CD4-positive, alpha-beta memory T cell (primary cell): ENCODE measurements around the gene SLAMF9. TPM values are rescaled to one million over a fixed set of nuclear protein-coding genes. Genes with fewer than 3 reads are reported as not detected.

Experiments
- CTCF ChIA-PET: fragments of 350-600 bp; sonication (Branson Sonifier 250); formaldehyde crosslinking; loops from one replicate; lab custom pipeline; 2021; ENCODE audit warnings: inconsistent platforms; ENCODE audit not compliant: partially characterized antibody; lab: Charles Lee
- POLR2A ChIA-PET: fragments of 350-600 bp; sonication (Branson Sonifier 250); formaldehyde crosslinking; loops from one replicate; lab custom pipeline; 2021; ENCODE audit not compliant: partially characterized antibody; lab: Charles Lee
- DNase-seq, 5 donors: peaks; one replicate each; pipeline versions ENCODE4 v3.0.0 to v3.0.0-alpha.2; 2020 to 2022; ENCODE audit warnings: mixed read lengths in 1 of 5
- H3K27ac ChIP-seq: one replicate; pipeline ENCODE4 v1.7.0; 2013; ENCODE audit warnings: low read depth, low read length
- H3K27me3 ChIP-seq: 2 replicates; pipeline ENCODE4 v1.7.0; 2013; ENCODE audit warnings: mild to moderate bottlenecking, low read length, moderate library complexity; ENCODE audit not compliant: insufficient read depth
- H3K36me3 ChIP-seq: 2 replicates; pipeline ENCODE4 v1.7.0; 2013; ENCODE audit warnings: mild to moderate bottlenecking, low read length, moderate library complexity; ENCODE audit not compliant: insufficient read depth
- H3K4me1 ChIP-seq: 2 replicates; pipeline ENCODE4 v1.7.0; 2013; ENCODE audit warnings: mild to moderate bottlenecking, low read length, moderate library complexity; ENCODE audit not compliant: insufficient read depth
- H3K4me3 ChIP-seq, 2 donors: one replicate each; pipeline ENCODE4 v1.7.0; 2013; ENCODE audit warnings: low read length in 2 of 2, mild to moderate bottlenecking in 1 of 2
- H3K9me3 ChIP-seq, 2 donors: one replicate each; pipeline ENCODE4 v1.7.0; 2013; ENCODE audit warnings: low read length in 2 of 2, control low read depth in 1 of 2; ENCODE audit not compliant: control insufficient read depth in 1 of 2
- H3K27ac Mint-ChIP-seq, 7 donors: one replicate each; pipeline ENCODE4 v1.8.0; 2020 to 2021; ENCODE audit warnings: mixed read lengths in 7 of 7, mild to moderate bottlenecking in 6 of 7, inconsistent platforms in 3 of 7, moderate library complexity in 3 of 7
- H3K27me3 Mint-ChIP-seq, 2 donors: one replicate each; pipeline ENCODE4 v1.8.0; 2020 to 2021; ENCODE audit warnings: mixed read lengths in 2 of 2
- H3K36me3 Mint-ChIP-seq, 2 donors: one replicate each; pipeline ENCODE4 v1.8.0; 2020 to 2021; ENCODE audit warnings: mixed read lengths in 2 of 2, inconsistent platforms in 1 of 2, mild to moderate bottlenecking in 1 of 2
- H3K4me1 Mint-ChIP-seq, 4 donors: one replicate each; pipeline ENCODE4 v1.8.0; 2020 to 2021; ENCODE audit warnings: mixed read lengths in 4 of 4, mild to moderate bottlenecking in 1 of 4
- H3K4me3 Mint-ChIP-seq, 8 donors: one replicate each; pipeline ENCODE4 v1.8.0; 2020 to 2021; ENCODE audit warnings: mixed read lengths in 8 of 8, mild to moderate bottlenecking in 7 of 8, moderate library complexity in 6 of 8, inconsistent platforms in 3 of 8
- H3K9me3 Mint-ChIP-seq, 8 donors: one replicate each; pipeline ENCODE4 v1.8.0; 2020 to 2021; ENCODE audit warnings: mixed read lengths in 8 of 8, mild to moderate bottlenecking in 5 of 8, inconsistent platforms in 3 of 8, moderate library complexity in 1 of 8
- intact Hi-C: fragments of 100-400 bp; cut with micrococcal nuclease; formaldehyde crosslinking; loops from one replicate; pipeline ENCODE4 v1.15.1; 2023
- polyA plus RNA-seq, 2 donors: library from polyadenylated mRNA; unstranded; fragments of 300-500 nt; fragmentation: Illumina TruSeq; gene quantifications; one replicate each; pipeline ENCODE4 v1.2.3, GENCODE V29; 2021
- total RNA-seq, 2 experiments: library from RNA; stranded (reverse); gene quantifications; one replicate each; pipeline ENCODE4 v1.2.3, GENCODE V29; 2021

SLAMF9 gene
- total and polyA plus RNA-seq, 4 experiments from 2014 or later, result not detected

- Mint-ChIP-seq H3K27ac (no peak overlapping the region), H3K36me3 (no peaks in the 10 kb centered on the region), H3K4me1 (peaks cover 8 to 12% (median 10%) of the 10 kb centered on the region in 4 donors), H3K27me3 (peaks cover 28 to 36% of the 10 kb centered on the region in 2 donors), H3K4me3 (peak overlapping the region in 7 of 8 donors; percentile 17 to 65 (median 42)), H3K9me3 (no peaks in the 10 kb centered on the region)
- intact Hi-C loops, result no loop called here
- CTCF ChIA-PET, result interaction anchor here (0.6 to 3.0 kb wide), 16 partner anchors 9 to 257 kb away, joined by 3 to 18 read pairs (median 3); no protein-coding TSS in a partner anchor
- Histone ChIP-seq H3K27me3 (peaks cover 21% of the 10 kb centered on the region), H3K4me1 (peaks cover 13% of the 10 kb centered on the region), H3K27ac (no peak overlapping the region), H3K36me3 (no peaks in the 10 kb centered on the region), H3K4me3 (no peak overlapping the region), H3K9me3 (no peaks in the 10 kb centered on the region)
- no peak for DNase-seq
- POLR2A ChIA-PET, result interaction anchor here (1.3 to 1.8 kb wide), 3 partner anchors 10 to 166 kb away, joined by 3 to 17 read pairs (median 5); partner anchors contain the start of genes DUSP23 and TAGLN2
Observed at GRCh38 chr1:159946242-159947187, 7.5 kb downstream of the SLAMF9 start.

DNA sequence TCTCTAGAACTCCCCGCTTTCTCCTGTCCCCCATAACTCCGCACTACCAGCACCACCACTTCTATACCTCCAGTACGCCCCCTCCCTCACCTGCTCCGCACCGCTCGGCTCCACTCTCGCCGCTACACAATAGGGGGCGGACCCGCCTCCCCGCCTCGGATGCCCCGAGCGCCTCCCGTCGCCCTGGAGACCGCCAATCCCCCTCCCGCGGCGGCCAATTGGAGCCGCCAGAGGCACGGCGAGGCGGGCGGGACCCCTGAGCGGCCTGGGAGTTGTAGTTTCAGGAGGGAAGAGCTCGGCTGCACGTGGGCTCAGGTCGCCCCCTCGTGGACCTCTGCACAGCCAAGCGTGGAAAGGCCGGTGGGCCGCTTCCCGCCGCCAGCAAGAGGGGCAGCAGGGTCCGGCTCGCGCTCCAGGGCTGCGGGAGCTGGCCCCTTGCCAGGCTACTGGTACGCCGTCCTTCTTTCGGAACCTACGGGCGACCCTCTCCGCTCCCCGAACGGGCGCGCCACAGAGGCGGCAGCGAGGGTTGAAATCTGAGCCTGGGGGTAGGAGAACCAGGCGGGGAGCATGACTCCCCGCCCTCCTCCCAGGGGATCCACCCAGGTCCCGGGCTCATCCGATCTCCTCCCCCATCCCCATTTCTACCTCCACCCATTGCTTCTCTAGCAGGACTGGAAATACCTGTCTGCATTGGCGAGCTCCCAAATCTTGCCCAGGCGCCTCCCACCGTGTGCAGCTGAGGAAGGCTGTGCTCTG is 8.4 kb downstream of the SLAMF9 start, which contains the start of gene IGSF9:
IGSF9 (minus strand) TSS at position 131 of the 759 bp plus-strand sequence. CDS start 2,159 bp downstream, outside the sequence.
- no peak within 1 kb of the TSS for H3K27ac ChIP-seq
- no peaks in the 10 kb centered on the region for H3K9me3 ChIP-seq
- peak within 1 kb of the TSS; percentile 32 to 86 (median 68) for H3K4me3 Mint-ChIP-seq
- peaks cover 13% of the 10 kb centered on the region for H3K4me1 ChIP-seq
- no peaks in the 10 kb centered on the region for H3K36me3 ChIP-seq
- H3K36me3 Mint-ChIP-seq, result no peaks in the 10 kb centered on the region
- DNase-seq, result peak; percentile 68 to 79 (median 71)
- H3K27me3 ChIP-seq, result peaks cover 21% of the 10 kb centered on the region
- intact Hi-C loops, result loop anchor here (1.0 to 2.0 kb wide), 5 partner anchors 9 to 165 kb away; partner anchors contain the start of genes DUSP23 and TAGLN2
- peak within 1 kb of the TSS in 3 of 7 donors; percentile 12 to 87 (median 65) for H3K27ac Mint-ChIP-seq
- no peaks in the 10 kb centered on the region for H3K9me3 Mint-ChIP-seq
- peaks cover 8 to 12% (median 10%) of the 10 kb centered on the region in 4 donors for H3K4me1 Mint-ChIP-seq
- CTCF ChIA-PET, result interaction anchor here (0.6 to 3.0 kb wide), 14 partner anchors 8 to 258 kb away, joined by 3 to 18 read pairs (median 3); no protein-coding TSS in a partner anchor
- peaks cover 25 to 35% of the 10 kb centered on the region in 2 donors for H3K27me3 Mint-ChIP-seq
- POLR2A ChIA-PET, result interaction anchor here (1.3 to 1.8 kb wide), 3 partner anchors 9 to 165 kb away, joined by 3 to 17 read pairs (median 5); partner anchors contain the start of genes DUSP23 and TAGLN2
- H3K4me3 ChIP-seq, result peak within 1 kb of the TSS in 1 of 2 donors; percentile 38

DNA sequence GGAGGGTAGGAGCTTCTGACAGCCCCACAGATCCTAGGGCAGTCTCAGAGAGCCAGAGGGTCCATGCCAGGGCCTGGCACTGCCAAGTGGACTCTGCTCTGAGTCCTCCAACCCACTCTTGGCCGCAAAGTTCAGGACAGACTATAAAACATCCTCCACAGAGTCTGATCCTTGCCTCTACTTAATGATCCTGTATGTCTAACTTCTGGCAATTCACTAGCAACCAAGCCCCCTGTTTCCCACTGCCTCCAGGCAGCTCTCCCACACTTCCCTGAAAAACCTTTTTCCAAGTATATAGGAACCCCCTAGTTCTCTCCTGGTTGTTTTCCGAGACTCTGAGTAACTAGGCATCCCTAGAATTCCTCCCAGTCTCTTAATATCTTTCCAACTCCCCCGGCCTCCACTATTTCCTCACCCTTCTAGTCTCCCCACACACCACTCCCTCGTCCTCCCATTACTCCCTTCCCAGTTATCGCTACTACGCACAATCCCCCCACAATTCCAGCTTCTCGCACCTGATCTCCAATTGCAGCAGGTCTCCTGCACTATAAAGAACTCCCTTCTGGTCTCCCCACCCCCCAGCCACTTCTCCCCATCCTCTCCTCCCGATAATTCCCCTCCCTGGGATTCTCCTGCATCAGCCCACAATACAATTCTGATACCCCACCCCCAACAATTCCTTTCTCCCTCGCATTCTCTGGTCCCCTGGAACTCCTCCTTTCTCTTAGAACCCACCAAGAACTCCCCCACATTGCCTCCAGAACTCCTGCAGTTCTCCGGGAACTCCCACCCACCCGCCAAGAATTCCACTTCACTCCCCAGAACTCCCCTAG is 9.2 kb downstream of the SLAMF9 start:
- peak overlapping the region in 3 of 7 donors; percentile 12 to 87 (median 65) for H3K27ac Mint-ChIP-seq
- peaks cover 13% of the 10 kb centered on the region for H3K4me1 ChIP-seq
- H3K9me3 Mint-ChIP-seq, result no peaks in the 10 kb centered on the region
- no peak overlapping the region for H3K27ac ChIP-seq
- ChIA-PET CTCF (interaction anchor here (0.6 to 3.0 kb wide), 12 partner anchors 9 to 155 kb away, joined by 3 to 18 read pairs (median 5); no protein-coding TSS in a partner anchor), POLR2A (interaction anchor here (1.4 to 1.8 kb wide), 3 partner anchors 8 to 21 kb away, joined by 3 to 17 read pairs (median 4); partner anchors contain the start of gene TAGLN2)
- H3K4me1 Mint-ChIP-seq, result peaks cover 8 to 12% (median 10%) of the 10 kb centered on the region in 4 donors
- peak overlapping the region in 1 of 2 donors; percentile 38 for H3K4me3 ChIP-seq
- H3K27me3 Mint-ChIP-seq, result peaks cover 27 to 35% of the 10 kb centered on the region in 2 donors
- intact Hi-C loops, result loop anchor here (1.0 to 2.0 kb wide), 5 partner anchors 9 to 165 kb away; partner anchors contain the start of genes DUSP23 and TAGLN2
- H3K4me3 Mint-ChIP-seq, result peak overlapping the region; percentile 17 to 86 (median 68)
- H3K27me3 ChIP-seq, result peaks cover 21% of the 10 kb centered on the region
- DNase-seq, result no peak
- H3K9me3 ChIP-seq, result no peaks in the 10 kb centered on the region
- H3K36me3 Mint-ChIP-seq, result no peaks in the 10 kb centered on the region
- no peaks in the 10 kb centered on the region for H3K36me3 ChIP-seq

GRCh38 chr1:159943908-159944622 is 10.0 kb downstream of the SLAMF9 start:
- peaks cover 21% of the 10 kb centered on the region for H3K27me3 ChIP-seq
- H3K4me3 ChIP-seq, result no peak overlapping the region
- Mint-ChIP-seq H3K27ac (no peak overlapping the region), H3K4me3 (peak overlapping the region in 1 of 8 donors; percentile 6), H3K9me3 (no peaks in the 10 kb centered on the region), H3K36me3 (no peaks in the 10 kb centered on the region), H3K27me3 (peaks cover 28 to 35% of the 10 kb centered on the region in 2 donors), H3K4me1 (peaks cover 8 to 12% (median 10%) of the 10 kb centered on the region in 4 donors)
- H3K36me3 ChIP-seq, result no peaks in the 10 kb centered on the region
- H3K27ac ChIP-seq, result no peak overlapping the region
- POLR2A ChIA-PET, result interaction anchor here (1.5 kb wide), 1 partner anchor 19 kb away, joined by 4 read pairs; the partner anchor contains the start of gene TAGLN2
- intact Hi-C loops, result loop anchor here (2.0 kb wide), 1 partner anchor 51 kb away; no protein-coding TSS in a partner anchor
- no peaks in the 10 kb centered on the region for H3K9me3 ChIP-seq
- DNase-seq, result no peak
- peaks cover 13% of the 10 kb centered on the region for H3K4me1 ChIP-seq
- CTCF ChIA-PET, result interaction anchor here (0.6 to 2.2 kb wide), 3 partner anchors 52 to 145 kb away, joined by 3 to 9 read pairs (median 6); no protein-coding TSS in a partner anchor

DNA sequence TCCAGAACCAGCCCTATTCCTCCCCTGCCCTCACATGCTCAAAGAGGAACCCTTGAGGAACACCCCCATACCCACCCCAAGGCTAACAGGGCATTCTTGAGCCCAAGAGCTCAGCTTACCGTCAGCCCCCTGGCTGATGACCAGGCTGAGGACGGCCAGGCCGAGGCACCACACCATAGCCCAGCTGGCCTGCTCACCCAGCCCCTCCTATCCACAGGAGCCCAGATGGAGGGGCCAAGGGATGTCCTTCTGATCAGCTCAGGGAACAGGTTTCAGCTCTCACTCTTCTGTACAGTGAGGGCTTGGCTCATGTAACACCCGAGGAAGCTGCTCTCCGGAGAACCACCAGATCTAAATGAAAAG is 10.8 kb downstream of the SLAMF9 start:
- Mint-ChIP-seq H3K9me3 (no peaks in the 10 kb centered on the region), H3K4me3 (no peak overlapping the region), H3K4me1 (peaks cover 10 to 12% (median 10%) of the 10 kb centered on the region in 4 donors), H3K27ac (no peak overlapping the region), H3K36me3 (no peaks in the 10 kb centered on the region), H3K27me3 (peaks cover 31 to 37% of the 10 kb centered on the region in 2 donors)
- no peaks in the 10 kb centered on the region for H3K9me3 ChIP-seq
- no peak for DNase-seq
- no peak overlapping the region for H3K4me3 ChIP-seq
- POLR2A ChIA-PET, result interaction anchor here (1.5 kb wide), 1 partner anchor 18 kb away, joined by 4 read pairs; the partner anchor contains the start of gene TAGLN2
- CTCF ChIA-PET, result interaction anchor here (2.2 kb wide), 1 partner anchor 51 kb away, joined by 9 read pairs; no protein-coding TSS in a partner anchor
- no peak overlapping the region for H3K27ac ChIP-seq
- H3K4me1 ChIP-seq, result peaks cover 13% of the 10 kb centered on the region
- intact Hi-C loops, result no loop called here
- peaks cover 21% of the 10 kb centered on the region for H3K27me3 ChIP-seq
- no peaks in the 10 kb centered on the region for H3K36me3 ChIP-seq
